ENCODE results near the gene KAZN. TPM values are rescaled to one million over a fixed set of nuclear protein-coding genes. Genes with fewer than 3 reads are reported as not detected.

The KAZN gene
- total RNA-seq, 1 experiment from 2014 or later, result 7.7 TPM

DNA sequence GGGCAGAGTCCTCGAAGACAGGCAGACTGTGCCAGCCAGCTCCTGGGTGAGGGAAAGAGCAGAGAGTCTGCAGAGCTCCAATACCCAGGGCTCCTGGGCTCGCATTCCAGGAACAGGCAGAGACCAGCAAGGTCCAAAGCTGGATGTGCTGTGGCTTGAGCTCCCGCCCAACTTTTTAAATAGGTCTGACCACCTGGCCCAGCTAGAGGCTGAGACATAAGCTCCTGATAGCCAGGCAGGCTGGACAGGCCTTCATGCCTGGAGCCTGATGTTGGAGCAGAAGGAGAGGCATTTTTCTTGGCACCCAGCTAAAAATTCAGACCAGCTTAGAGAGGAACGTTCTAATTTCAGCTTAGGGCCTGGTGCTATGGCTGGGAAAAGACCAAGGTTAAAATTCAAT is 376.6 kb downstream of the KAZN start:
- DNase-seq (ENCODE audit: low read depth), result no peak

DNA sequence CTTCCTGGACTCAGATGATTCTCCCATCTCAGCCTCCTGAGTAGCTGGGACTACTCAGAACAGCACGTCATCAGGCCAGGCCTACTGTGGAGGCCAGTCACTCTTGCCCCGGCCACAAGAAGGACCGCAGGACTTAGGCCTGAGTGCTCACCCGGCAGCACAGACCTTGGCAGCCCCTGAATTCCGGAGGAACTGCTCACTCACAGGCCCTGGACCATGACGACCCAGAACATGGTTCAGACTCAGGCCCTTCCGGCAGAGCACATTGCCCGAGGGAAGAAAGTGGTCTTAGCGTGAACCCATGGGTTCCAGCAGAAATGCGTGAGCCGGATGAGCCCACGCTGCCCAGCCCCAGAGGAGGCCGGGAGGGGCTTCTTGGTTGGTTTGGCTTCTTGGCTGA is 377.8 kb downstream of the KAZN start:
- DNase-seq (ENCODE audit: low read depth), result no peak

DNA sequence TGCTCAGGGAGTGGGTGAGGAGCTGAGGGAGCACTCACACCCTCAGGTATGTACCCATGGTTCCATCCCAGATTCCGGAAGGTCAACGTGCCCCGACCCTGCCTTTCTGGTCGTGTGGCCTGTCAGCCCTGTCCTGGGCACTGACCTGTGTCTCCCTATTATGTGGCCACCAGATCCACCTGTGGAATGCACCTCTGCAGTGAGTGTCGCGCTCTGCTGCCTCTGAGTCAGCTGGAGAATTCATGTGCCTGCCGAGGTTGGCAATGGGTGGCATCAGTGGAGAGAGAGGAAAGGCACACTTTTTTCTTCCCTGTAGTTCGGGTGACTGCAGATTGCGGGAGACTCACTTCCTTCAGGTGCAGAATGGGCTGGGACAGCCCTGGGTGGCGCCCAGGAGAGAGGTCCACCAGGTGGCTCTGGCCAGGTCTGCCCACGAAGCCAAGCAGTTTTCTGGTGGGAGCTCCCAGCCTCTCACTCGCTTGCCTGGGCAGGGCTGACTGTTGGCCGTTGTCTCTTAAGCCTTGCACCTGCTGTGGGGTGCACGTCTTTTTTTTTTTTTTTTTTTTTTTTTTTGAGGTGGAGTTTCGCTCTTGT is 378.9 kb downstream of the KAZN start:
- DNase-seq (ENCODE audit: low read depth), result no peak

DNA sequence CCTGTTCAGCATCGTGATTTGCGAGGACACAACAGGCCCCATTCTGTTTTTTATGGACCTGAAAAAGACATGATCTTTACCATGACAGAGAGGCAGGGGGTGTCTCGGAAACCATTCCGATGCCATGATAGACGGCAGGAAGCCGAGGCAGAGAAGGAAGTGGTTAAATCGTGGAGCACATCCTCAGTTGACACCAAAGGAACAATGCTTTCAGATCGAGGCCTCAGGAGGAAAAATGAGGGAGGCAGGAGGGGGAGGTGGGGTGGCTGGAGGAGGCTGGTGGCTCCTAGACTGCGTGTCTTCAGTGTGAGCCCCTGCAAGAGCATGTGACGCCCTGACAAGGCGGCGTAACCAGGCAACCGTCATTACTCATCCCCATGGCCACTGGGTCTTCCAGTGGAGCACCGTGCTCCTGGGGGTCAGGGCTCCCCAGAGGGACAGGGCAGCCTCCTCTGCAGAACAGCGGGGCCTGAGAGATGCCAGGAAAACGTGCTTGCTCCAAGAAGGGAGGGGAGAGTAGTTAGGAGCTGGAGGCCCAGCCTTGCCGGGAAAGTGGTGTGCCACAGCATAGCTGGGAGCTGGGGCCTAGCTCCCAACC is 382.2 kb downstream of the KAZN start:
- DNase-seq (ENCODE audit: low read depth), result peak; percentile 68

DNA sequence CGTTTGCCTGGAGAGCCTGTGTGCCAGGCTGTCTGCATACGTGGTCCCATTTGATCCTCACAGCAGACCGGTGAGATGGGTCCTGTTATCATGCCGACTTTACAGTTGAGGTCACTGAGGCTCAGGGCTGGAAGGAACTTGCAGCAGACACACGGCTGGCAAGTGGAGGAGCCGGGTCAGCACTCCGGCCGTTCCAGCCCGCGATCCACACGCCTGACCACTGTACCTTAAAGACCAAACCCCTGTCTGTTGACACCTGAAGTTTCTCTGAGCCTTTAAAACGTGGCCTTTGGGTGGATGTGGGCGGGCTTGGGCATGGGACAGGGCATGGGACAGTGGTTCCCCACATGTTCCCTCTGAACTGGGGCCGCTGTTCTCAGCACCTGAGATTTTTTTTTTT is 383.5 kb downstream of the KAZN start:
- DNase-seq (ENCODE audit: low read depth), result no peak

DNA sequence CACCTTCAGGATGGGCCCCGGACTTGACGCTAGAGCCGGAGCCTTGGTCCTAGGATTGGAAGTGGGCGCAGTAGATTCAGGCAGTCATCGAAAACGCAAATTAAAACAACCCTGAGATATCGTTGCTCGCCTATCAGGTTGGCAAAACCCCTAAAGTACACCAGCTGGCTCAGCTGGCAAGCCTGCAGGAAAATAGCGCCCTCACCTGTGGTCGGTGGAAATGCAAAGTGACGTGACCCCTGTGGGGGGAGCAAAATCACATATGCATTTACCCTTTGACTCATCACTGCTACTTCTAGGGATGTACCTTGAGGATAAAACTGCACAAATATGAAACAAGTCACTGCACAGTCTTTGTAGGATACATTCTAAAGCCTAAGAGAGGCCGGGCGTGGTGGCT is 384.8 kb downstream of the KAZN start:
- DNase-seq (ENCODE audit: low read depth), result no peak

DNA sequence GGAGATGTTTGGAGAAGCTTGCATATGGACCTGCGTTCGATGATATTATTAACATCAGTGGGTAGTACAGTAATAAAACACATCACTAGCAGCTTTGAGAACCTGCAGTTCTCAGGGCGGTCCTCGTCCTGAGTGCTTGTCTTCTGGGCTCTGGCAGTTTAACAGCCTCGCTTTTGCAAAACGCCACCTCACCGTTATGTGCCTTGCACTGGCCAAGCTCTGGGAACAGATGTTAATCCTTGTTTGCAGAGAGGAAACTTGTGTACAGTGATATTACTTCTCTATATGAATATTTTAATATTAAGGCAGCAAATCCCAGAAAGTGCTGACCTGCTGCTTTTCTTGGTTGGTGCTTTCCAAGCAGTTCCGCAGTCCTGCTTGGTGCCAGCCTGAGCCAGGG is 387.7 kb downstream of the KAZN start:
- no peak for DNase-seq (ENCODE audit: low read depth)

DNA sequence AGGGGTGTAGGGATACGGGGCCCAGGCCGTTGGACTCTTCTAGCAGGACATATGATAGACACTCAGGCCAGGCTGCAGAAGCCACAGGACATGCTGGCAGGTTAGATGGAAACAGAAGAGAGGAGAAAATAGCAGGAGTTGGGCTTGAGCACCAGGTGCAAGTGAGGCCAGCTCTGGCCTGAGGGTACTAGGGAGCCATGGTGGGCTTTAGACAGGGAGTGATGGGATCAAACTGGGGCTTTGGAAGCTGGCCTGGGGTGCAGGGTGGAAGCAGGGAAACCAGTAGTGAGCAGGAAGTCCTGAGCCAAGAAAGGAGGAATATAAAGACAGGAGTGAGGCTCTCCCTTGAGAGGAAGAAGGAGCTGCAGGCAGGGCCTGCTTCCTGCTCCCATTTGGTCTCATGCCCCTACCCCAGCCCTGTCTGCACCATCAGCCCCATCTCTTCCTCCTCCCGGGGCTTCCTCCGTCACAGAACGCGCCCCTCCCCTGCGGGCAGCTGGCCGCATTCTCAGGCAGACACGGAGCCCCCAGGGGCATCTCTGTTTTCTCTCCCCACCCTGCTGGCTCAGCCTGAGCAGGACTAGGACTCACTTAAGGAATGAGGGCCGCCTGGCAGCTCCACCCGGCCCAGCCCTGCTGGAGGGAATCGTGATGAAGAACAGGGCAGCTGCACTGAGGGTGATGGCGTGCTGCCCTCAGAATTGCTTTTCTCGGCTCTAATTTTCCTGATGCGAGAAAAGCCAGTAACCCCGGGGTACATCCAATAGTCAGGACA is 389.5 kb downstream of the KAZN start:
- DNase-seq (ENCODE audit: low read depth), result peak; percentile 75

DNA sequence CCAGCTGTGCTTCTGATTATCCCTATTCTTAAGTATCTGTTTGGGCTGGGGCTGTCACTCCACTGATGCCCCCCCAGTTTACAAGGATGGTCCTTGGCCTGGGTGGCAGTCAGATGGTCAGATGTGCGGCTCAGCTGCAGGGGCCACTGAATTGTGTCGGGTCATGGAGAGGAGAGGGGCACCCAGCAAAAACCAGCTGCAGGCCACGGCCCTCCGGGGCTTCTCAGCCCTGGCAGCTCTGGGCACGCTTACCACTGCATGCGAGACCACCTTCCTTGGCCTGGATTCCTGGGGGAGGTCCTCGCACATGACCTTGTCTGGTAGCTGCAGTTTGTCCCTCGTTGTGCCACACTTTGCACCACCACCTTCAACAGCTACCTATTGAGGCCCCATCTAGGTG is 390.2 kb downstream of the KAZN start:
- DNase-seq (ENCODE audit: low read depth), result no peak

DNA sequence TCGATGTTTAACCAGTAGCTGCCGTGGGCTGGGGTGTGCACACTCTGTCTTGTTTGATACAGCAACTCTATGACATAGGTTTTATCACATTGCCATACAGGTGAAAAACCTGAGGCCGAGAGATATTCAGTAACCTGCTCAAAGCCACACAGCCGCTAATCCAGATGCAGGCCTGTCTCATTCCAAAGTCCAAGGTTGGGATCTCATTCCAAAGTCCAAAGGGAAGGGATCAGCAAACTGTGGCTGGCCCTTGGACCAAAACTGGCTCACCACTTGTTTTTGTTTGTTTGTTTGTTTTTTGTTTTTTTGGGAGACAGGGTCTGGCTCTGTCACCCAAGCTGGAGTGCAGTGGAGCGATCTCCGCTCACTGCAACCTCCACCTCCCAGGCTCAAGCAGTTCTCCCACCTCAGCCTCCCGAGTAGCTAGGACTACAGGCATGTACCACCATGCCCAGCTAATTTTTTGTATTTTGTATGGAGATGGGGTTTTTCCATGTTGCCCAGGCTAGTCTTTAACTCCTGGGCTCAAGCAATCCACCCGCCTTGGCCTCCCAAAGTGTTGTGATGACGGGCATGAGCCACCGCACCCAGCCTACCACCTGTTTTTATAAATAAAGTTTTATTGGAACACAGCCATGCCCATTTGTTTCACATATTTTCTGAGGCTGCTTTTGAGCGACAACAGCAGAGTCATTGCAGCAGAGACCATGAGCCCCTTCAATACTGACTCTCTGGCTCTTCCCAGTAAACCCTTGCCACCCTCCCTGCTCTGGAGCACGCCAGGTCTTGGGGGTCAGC is 391.6 kb downstream of the KAZN start:
- DNase-seq (ENCODE audit: low read depth), result no peak

DNA sequence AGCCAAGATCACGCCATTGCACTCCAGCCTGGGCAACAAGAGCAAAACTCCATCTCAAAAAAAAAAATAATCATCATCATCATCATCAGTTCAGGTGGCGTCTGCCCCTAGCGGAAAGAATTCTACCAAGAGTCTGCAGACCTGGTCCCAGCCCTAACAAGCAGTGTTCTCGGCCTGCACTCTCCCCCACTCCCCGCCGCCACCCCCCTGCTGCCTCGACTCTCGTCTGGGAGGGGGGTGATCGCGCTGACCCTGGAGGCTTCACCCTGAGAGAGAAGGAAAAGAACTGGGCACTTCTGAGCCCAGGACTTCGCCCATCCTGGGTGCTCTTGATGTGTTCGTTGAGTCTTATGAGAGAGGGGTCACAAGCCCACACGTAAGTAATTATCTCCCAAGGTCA is 394.9 kb downstream of the KAZN start:
- no peak for DNase-seq (ENCODE audit: low read depth)

DNA sequence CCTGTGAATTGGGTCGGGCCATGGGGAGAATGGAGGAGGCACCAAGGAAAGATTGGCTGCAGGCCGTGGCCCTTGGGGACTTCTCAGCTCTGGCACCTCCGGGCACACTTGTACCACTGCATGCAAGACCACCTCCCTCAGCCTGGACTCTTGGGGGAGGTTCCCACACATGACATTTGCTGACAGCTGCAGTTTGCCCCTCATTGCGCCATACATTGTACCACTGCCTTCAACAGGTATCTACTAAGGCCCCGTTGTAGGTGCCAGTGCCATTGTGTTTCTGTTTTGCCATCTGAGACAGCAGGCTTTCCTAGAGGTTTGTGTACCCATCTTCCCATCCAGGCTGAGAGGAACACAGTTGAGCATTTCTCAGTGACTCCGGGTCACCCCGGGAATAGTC is 395.7 kb downstream of the KAZN start:
- no peak for DNase-seq (ENCODE audit: low read depth)

DNA sequence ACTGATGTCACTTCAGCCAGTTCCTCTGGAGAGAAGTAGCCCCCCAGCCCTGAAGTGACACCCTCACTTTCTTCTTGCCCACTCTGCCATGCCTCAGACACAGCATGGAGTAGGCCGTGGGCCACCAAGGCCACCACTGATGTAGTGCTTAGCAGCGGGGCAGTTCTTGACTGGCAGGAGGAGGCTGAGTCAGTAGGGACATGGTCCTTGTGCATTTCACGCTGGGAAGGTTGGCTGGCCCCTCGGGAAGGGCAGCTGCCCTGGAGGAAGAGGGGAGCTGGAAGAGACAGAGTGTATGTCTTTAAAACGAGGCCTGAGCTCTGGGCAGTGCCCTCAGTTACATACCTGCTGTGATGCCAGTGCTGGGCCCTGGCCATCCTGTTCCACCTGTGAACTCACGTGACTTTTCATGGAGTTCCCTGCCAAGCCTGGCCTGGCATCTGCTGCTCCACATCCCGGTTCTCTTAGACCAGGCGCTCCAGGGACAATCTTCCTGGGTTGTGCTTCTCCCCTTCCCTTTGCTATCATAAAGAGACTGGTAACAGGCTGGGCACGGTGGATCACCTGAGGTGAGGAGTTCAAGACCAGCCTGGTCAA is 396.5 kb downstream of the KAZN start:
- DNase-seq (ENCODE audit: low read depth), result no peak

DNA sequence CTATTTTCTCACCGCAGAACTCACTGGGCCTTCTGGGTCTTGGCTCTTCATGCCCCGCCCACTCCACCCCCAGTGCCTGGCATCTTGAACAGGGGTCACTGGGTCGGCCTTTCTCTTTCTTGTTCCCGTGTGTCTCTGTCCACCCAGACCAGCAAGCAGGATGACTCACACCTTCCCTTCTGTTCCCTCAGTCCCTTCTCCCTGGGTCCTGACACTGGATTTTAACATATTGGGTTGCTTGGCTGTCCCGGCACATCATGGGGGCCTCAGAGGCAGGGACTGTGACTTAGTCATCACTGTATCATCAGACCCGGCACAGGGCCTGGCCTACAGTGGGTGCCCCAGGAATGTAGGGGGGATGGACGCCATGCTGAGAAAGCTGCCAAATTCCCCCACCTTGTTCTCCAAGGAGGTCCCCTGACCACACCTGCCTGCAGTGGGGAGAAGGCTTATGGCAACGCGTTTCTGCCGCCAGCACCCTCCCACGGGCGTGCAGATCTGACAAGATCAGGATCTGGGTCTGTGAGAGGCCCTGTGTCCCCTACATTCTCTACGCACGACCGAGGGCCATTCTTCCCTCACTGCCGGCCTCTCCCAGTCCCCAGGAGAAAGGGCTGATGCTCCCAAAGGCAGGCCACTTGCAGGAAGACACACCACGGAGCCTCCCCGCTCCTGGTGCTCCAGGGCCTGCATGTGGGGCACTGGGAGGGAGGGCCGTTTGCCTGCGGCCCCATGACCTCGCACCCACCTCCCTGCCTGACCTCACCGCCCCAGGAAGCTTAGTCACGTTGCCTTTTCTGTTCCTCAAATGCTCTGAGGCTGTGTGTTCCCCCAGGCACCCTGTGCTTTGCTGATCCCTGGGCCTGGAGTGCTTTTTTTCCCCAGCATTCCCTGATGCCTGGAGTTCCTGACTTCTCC is 397.9 kb downstream of the KAZN start:
- peak; percentile 94 for DNase-seq (ENCODE audit: low read depth)

DNA sequence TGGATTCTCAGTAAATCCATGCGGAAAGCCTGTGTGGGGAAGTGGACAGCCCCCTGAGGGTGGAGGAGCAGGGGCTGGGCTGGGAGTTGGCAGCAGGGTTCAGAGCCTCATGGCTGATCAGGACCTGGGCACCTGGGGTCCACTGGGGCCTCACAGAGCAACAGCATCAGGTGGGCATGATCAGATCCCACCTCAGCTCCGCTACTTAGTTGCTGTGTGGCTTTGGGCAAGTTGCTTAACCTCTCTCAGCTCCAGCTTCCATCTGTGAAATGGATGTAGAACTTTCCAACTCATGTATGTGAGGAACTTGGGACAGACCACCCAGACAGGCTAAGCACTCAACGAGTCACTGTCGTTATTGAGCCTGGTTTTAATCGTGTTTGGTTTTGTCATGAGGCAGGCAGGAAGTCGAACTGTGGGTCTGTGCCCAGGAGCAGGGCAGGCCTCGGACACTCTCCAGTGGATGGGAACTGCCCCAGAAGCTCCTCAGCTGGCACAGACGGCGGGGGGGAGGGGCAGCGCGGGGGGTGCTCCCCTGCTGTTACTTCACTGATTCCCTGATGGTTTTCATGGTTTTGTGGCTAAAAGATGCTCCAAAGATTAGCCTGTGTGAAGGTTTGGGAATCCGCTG is 399.3 kb downstream of the KAZN start:
- peak; percentile 41 for DNase-seq (ENCODE audit: low read depth)

DNA sequence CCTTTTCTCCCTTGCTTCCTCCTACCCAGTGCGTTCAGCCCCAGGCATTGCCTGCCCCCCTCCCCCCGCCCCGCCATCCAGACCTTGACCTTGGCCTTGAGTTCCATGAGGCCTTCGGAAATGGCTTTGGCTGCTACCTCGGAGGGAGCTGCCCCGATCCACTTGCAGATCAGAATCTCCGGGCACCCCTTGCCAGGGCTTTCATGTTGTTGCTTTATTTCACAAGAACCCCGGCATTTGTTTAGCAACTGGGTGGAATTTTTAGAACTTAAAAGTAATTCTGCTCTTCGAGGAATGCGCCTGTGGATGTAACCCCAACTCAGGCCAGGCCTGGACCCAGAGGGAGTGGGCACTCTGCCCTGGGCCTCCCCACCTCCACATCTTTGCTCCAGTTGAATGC is 401.0 kb downstream of the KAZN start:
- no peak for DNase-seq (ENCODE audit: low read depth)

DNA sequence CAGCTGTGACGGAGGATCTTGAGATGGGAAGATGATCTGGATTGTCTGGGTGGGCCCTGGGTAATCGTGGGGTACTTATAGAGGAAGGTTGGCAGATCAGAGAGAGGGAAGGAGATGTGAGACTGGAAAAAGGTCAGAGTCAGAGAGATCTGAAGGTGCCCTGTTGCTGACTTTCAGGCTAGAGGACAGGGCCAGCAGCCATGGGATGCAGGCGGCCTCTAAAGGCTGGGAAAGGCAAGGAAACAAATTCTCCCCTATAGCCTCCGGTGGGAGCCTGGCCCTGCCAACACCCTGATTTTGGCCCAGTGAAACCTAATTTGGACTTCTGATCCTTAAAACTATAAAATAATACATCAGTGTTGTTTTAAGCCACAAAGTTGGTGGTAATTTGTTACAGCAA is 401.5 kb downstream of the KAZN start:
- no peak for DNase-seq (ENCODE audit: low read depth)

DNA sequence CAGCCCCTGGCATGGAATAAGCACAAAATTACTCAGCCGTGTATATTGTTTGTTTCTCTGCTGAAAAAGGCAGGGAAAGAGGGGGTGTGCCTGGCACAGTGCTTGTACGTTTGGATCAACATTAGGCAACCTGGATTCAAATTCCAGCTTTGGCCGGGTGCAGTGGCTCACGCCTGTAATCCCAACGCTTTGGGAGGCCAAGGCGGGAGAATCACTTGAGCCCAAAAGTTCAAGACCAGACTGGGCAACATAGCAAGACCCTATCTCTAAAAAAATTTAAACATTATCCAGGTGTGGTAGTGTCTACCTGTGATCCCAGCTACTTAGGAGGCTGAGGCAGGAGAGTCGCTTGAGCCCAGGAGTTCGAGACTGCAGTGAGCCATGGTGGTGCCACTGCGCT is 402.2 kb downstream of the KAZN start:
- DNase-seq (ENCODE audit: low read depth), result no peak

DNA sequence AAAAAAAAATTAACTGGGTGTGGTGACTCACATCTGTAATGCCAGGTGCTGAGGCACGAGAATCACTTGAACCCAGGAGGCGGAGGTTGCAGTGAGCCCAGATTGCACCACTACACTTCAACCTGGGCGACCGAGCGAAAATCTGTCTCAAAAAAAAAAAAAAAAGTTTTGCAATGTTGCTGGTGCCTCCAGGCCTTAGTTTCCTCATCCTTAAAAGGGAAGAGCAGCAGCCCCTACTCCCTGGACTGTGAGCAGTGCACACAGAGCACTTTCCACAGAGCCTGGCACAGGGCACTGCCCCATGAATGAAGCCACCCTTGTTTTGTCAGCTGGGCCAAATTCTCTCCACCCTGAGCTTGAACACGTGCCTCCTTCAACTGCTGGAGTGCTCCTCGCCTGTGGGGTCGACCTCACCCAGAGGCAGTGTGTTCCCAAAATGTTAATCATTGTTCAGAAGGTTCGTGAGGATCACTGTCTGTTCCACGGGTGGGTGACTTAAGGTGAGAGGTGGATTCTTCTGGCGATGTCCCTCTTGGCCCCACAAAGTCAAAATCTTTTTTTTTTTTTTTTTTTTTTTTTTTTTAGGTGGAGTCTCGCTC is 402.9 kb downstream of the KAZN start:
- no peak for DNase-seq (ENCODE audit: low read depth)

DNA sequence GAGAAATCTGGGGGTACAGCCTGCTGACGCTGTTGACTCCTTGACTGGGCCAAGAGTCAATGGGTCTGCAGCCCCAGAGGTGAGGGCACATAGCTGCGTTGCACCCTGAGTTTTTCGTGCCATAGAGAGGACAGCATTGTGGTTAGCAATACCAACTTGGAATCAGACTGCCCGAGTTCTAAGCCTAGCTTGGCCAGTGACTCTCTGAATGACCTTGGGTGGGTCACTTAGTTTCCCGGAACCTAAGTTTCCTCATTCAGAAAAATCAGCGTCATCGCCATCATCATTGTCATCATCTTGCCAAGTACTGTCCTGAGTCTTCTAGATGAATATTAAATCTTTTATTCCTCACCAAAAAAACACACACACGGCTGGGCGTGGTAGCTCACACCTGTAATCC is 403.8 kb downstream of the KAZN start:
- DNase-seq (ENCODE audit: low read depth), result no peak
